ENCODE results near the gene ARHGAP19.

Gene ARHGAP19

GRCh38 chr10:97292097-97292861 is at the start of gene ARHGAP19:
Gene ARHGAP19, minus strand, starts transcription at chr10:97292637. Its CDS starts 10 bp downstream, at chr10:97292627.
- Histone ChIP-seq H3K4me2 (ENCODE audit: low read length) (peak within 1 kb of the TSS; percentile 97), H3K9ac (ENCODE audit: low read length) (peak within 1 kb of the TSS; percentile 95), H3K27me3 (ENCODE audit: insufficient read depth, low read length) (no peaks in the 10 kb centered on the region), H3K4me3 (ENCODE audit: low read depth, low read length, poor library complexity, severe bottlenecking) (peak within 1 kb of the TSS; percentile 95), H4K20me1 (ENCODE audit: insufficient read depth, low read length) (no peaks in the 10 kb centered on the region), H3K79me2 (ENCODE audit: insufficient read depth, low read length) (peaks cover 8% of the 10 kb centered on the region), H3K9me2 (ENCODE audit: low read depth, low read length) (no peaks in the 10 kb centered on the region), H3K4me1 (ENCODE audit: insufficient read depth, low read length, severe bottlenecking) (peaks cover 7% of the 10 kb centered on the region), H3K27ac (ENCODE audit: low read depth, low read length, poor library complexity, severe bottlenecking) (peak within 1 kb of the TSS; percentile 74), H3K9me3 (ENCODE audit: low read length) (no peaks in the 10 kb centered on the region), H2AFZ (ENCODE audit: low read length) (no peak within 1 kb of the TSS), H3K36me3 (ENCODE audit: insufficient read depth, low read length) (peaks cover 2% of the 10 kb centered on the region; the same call in 1 of the 2 replicates), H3F3A (ENCODE audit: insufficient read depth, low read length) (no peaks in the 10 kb centered on the region)
- TF ChIP-seq CTCF (IDR thresholded peaks at IDR 0.05; ENCODE audit: low read length) (no peak), EZH2 (IDR thresholded peaks at IDR 0.05; ENCODE audit: borderline replicate concordance, low read length) (no peak)

- Histone ChIP-seq H3K27ac (ENCODE audit: low read depth, low read length, poor library complexity, severe bottlenecking) (no peak overlapping the region), H2AFZ (ENCODE audit: low read length) (no peak overlapping the region), H3K4me3 (ENCODE audit: low read depth, low read length, poor library complexity, severe bottlenecking) (no peak overlapping the region), H3K4me1 (ENCODE audit: insufficient read depth, low read length, severe bottlenecking) (peaks cover 4% of the 10 kb centered on the region), H3K36me3 (ENCODE audit: insufficient read depth, low read length) (no peaks in the 10 kb centered on the region), H3K9me2 (ENCODE audit: low read depth, low read length) (no peaks in the 10 kb centered on the region), H3F3A (ENCODE audit: insufficient read depth, low read length) (no peaks in the 10 kb centered on the region), H3K9ac (ENCODE audit: low read length) (no peak overlapping the region), H3K79me2 (ENCODE audit: insufficient read depth, low read length) (no peaks in the 10 kb centered on the region), H3K27me3 (ENCODE audit: insufficient read depth, low read length) (no peaks in the 10 kb centered on the region), H3K9me3 (ENCODE audit: low read length) (no peaks in the 10 kb centered on the region), H4K20me1 (ENCODE audit: insufficient read depth, low read length) (no peaks in the 10 kb centered on the region), H3K4me2 (ENCODE audit: low read length) (no peak overlapping the region)
- no peak for TF ChIP-seq EZH2 (IDR thresholded peaks at IDR 0.05; ENCODE audit: borderline replicate concordance, low read length)
- no peak for TF ChIP-seq CTCF (IDR thresholded peaks at IDR 0.05; ENCODE audit: low read length)
Observed at GRCh38 chr10:97341416-97341815, 49.0 kb upstream of the ARHGAP19 start.

GRCh38 chr10:97338041-97338440 is 45.6 kb upstream of the ARHGAP19 start:
- H3K9me2 ChIP-seq (ENCODE audit: low read depth, low read length) = no peaks in the 10 kb centered on the region
- H4K20me1 ChIP-seq (ENCODE audit: insufficient read depth, low read length) = no peaks in the 10 kb centered on the region
- H3K9ac ChIP-seq (ENCODE audit: low read length) = no peak overlapping the region
- H3K27ac ChIP-seq (ENCODE audit: low read depth, low read length, poor library complexity, severe bottlenecking) = no peak overlapping the region
- H3K36me3 ChIP-seq (ENCODE audit: insufficient read depth, low read length) = no peaks in the 10 kb centered on the region
- no peak overlapping the region for H3K4me2 ChIP-seq (ENCODE audit: low read length)
- no peaks in the 10 kb centered on the region for H3K9me3 ChIP-seq (ENCODE audit: low read length)
- H3K4me3 ChIP-seq (ENCODE audit: low read depth, low read length, poor library complexity, severe bottlenecking) = no peak overlapping the region
- H3K79me2 ChIP-seq (ENCODE audit: insufficient read depth, low read length) = no peaks in the 10 kb centered on the region
- H3K4me1 ChIP-seq (ENCODE audit: insufficient read depth, low read length, severe bottlenecking) = peaks cover 20% of the 10 kb centered on the region
- no peaks in the 10 kb centered on the region for H3K27me3 ChIP-seq (ENCODE audit: insufficient read depth, low read length)
- no peak overlapping the region for H2AFZ ChIP-seq (ENCODE audit: low read length)
- TF ChIP-seq CTCF (IDR thresholded peaks at IDR 0.05; ENCODE audit: low read length) (no peak), EZH2 (IDR thresholded peaks at IDR 0.05; ENCODE audit: borderline replicate concordance, low read length) (no peak)
- H3F3A ChIP-seq (ENCODE audit: insufficient read depth, low read length) = no peaks in the 10 kb centered on the region
